Testis (tissue), 2 donors: ENCODE data around the gene SLC25A21.

Source experiments
- CTCF ChIP-seq, 3 experiments: fragments of 450-650 bp in 2 of 3; fragments of 200-600 bp in 1 of 3; sonication (generic) in 1 of 3; IDR thresholded peaks; one replicate each; pipeline ENCODE4 v1.5.1; 2016 to 2019; ENCODE audit warnings: antibody characterized with exemption in 3 of 3, mild to moderate bottlenecking in 2 of 3, moderate library complexity in 1 of 3
- POLR2A ChIP-seq: fragments of 450-650 bp; IDR thresholded peaks from one replicate; pipeline ENCODE4 v1.6.1; 2017; ENCODE audit warnings: antibody characterized with exemption, mild to moderate bottlenecking, moderate library complexity

GRCh38 chr14:37062191-37062803 is 110.1 kb downstream of the SLC25A21 start:
- TF ChIP-seq CTCF (IDR thresholded peaks at IDR 0.05) (no peak), POLR2A (no peak)
